NCI-H2081 (cell line): ENCODE measurements around the gene HPF1.
"Not testable (repeated sequence)": the region's sequence is repeated elsewhere in the genome, so short reads cannot be mapped to it uniquely, and the experiment has no call there.

ENCODE experiments used
- DNase-seq, 2 experiments: peaks; one replicate each; lab custom pipeline; 2025; lab: John Stamatoyannopoulos, UW

Gene HPF1

DNA sequence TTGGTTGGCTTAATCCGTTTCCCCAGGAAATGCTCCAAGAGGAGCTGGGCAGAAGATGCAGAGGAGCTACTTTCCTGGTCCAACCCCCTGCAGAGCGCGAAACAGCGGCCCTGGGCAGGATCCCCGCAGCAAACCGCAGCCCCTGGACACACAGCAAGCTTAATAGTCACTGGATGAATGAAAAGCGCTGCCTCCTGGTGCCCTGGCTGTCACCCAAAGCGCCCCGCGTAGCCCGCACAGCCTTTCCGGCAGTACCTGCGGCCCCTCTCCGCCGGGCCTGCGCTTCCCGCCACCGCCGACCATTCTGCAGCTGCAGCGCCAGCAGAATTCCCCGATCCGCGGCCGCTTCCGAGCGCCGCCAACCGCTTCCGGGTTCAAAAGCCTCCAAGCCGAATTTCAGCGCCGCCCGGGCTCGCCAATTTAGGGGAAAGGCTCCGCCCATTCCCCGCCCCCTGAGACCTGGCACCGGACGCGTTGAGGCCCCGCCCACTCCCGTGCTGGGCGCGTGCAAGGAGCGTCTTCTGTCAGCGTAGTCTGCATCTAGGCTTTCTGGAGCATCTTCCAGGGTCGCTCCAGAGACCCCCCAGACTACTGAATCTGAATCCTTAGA, at the start of gene HPF1:
TSS of gene HPF1 (minus strand) at position 370 of the 610 bp plus-strand sequence. CDS start at position 303, 67 bp downstream.
- peak; percentile 88 to 90 for DNase-seq

GRCh38 chr4:169806770-169807169, 49.0 kb upstream of the HPF1 start:
- not testable (repeated sequence) for DNase-seq

GRCh38 chr4:169803413-169803812, 45.7 kb upstream of the HPF1 start:
- no peak for DNase-seq

DNA sequence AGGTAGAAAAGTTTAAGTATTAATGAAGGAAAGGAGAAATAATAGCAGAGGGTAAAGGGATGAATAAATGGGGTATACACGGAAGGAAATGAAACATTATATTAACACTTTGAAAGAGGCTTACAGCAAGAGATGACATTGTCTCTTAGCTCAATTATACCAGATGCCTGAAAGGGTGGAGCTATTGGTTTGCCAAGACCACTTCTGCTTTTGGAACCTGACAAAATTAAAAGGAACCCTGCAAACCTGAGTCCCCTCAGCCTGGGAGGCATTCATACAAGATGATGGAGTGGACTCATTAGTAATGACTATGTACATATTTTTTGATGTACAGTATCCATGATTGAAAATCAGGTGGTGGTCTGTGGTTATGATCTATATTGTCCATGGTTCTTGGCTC, 45.1 kb upstream of the HPF1 start:
- DNase-seq = no peak

DNA sequence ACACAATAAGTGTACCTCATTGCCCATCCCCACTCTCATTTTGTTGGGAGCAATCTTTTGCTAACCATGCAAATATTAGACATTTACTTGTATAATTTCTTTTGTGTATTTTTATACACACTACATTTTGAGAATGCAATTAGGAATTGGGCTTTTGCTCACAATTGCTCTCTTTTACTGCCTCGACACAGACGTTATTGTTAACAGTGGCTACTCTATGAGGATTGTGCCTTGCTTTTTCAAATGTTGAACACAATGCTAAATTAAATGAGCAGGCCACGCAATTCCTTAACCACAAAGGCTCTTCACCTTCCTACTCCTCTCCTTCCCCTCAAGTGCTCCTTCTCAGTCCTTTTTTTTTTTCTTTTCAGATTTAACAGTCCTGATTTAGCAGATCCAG, 42.8 kb upstream of the HPF1 start:
- no peak for DNase-seq

- no peak for DNase-seq
These were observed 41.5 kb upstream of the HPF1 start for GRCh38 chr4:169799260-169799659.

DNA sequence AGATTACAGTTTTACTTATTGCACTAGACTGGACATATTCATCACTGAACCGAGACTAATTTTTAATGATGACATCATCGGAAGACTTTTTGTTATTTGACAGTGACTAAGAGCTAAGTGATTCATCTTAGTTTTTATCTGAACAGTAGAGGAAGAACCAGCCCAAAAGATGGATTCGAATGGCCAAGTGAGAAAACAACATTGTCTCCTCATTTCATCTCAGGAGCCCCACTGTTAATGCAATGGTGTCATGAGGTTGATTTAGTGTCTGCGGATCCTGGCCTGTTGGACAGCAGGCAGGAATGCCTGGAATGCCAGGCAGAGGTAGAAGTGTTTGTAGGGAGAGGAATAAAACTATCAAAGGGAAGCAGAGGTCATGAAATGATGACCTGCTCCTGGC, 37.8 kb upstream of the HPF1 start:
- DNase-seq = no peak

DNA sequence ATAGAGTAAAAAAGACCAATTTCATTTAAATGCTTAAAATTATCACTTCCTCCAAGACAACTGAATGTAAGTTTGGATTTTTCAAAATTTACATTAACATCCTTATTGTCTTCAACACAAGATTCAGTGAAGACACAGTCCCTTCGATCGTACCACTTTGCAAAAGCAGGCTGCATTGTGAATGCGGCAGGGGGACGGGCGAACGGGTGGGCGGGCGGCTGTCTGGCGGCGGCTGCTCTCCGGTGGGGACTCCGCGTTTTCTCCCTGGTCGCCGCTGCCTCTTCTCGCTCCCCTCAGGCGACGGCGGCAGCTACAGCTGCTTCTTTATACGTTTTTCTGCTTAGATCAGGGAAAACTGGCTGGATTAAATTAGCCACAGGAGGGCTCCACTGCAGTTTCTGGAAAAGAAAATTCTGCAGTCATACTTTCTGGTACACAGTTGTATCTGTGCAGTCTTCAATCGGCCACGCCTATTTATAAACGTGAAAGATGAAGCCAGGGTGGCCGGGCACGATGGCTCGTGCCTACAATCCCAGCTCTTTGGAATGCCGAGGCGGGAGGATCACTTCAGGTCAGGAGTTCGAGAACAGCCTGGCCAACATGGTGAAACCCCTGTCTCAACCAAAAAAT, 33.9 kb upstream of the HPF1 start:
- peak; percentile 18 to 61 for DNase-seq

DNA sequence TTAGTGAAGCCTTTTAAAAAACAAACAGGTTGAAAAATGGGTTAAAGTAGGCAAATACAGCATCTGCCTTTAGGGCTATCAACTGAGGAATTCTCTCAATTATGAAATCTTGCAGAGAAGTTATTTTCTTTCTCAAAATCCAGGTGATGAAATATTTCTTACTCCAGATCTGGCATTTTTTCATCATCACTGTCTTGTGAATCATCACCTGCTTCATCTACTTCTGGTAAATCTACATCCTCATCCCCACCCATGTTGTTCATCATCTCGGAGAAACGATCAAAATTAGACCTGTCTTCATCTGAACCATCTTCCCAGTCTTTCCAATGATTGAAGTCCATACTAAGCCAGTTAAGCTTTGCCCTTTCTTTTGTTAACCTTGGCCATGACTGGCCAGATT, 33.3 kb upstream of the HPF1 start:
- no peak for DNase-seq

DNA sequence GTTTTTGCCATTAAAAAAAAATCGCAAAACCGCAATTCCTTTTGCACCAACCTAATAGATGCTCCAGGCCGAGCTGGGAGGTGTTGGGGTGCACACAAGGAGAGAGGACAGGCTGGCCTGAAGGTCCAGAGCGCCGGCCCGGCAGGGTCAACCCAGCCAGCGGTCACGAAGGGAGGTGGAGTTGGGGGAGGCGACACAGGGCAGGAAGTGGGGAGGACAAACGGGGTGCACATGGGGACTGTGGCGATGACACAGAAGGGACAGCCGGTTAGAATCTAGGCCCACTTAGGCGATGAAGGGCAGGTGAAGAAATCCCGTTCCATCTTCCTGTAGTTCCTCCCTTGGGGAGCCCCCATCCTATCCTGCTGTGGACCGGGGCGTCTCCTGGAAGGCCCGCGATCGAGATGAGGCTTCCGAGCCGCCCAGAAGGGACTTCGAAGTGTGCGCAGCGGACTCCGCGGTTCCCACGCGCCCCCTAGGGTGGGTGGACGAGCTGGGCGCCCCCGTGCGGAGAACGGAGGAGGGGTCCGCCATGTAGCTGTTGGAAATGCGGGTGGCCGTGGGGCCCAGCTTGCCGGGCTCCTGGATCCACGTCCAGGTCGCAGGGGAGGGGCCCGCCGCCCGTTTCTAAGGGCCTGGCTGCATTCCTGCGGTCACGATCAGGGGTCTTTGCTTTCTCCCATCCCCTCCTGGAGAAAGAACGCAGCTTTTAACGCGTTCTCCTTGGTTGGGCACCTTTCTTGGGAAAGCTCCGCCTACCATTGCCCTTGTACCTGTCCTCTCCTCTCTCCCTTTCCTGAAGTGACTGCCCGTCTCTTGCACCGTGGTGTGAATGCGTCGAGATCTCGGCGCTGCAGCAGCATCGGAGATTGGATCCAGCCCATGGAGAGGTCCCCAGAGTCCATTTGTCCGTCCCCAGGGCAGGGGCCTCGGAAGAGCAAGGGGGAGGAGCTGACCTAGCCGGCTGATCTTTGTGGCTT, 17.0 kb upstream of the HPF1 start:
- DNase-seq = no peak

DNA sequence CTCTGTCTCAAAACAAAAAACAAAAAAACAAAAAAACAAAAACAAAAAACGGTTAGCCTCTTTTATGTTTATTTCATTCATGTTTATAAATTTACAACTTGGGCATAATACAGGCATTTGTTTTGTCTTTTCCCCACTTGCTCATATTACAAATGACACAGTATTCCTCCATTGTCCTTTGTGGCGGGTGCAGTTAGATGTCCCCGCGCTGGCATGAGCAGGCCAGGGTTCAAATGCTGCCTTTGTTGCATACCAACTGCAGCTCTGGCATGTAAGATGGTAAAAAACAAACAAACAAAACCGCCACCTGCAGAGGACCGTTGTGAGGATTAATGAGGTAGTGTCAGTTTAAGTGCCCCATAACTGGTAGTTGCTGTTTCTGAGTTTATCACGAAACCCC, 16.1 kb upstream of the HPF1 start:
- no peak for DNase-seq

DNA sequence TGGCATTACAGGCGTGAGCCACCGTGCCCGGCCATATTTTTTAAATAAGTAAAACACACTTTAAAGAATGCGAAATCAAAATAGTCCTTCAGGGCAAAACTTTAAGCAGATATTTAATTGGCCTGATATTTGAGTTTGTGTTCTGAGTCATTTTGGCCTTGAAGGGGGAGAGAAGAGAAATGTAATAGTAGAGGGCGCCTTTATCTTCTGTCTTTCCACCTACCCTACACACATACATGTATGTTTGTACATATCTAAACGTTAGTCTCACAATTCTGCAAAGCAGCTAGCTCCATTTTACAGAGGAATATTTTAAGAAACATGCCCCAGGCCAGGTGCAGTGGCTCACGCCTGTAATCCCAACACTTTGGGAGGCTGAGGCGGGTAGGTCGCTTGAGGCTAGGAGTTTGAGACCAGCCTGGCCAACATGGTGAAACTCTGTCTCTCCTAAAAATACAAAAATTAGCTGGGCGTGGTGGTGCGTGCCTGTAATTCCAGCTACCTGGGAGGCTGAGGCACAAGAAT, 13.9 kb upstream of the HPF1 start:
- not testable (repeated sequence) for DNase-seq

- no peak for DNase-seq
These were observed 12.7 kb upstream of the HPF1 start for GRCh38 chr4:169770416-169770815.

- DNase-seq = no peak
These were observed 10.6 kb upstream of the HPF1 start for GRCh38 chr4:169768385-169768784.

DNA sequence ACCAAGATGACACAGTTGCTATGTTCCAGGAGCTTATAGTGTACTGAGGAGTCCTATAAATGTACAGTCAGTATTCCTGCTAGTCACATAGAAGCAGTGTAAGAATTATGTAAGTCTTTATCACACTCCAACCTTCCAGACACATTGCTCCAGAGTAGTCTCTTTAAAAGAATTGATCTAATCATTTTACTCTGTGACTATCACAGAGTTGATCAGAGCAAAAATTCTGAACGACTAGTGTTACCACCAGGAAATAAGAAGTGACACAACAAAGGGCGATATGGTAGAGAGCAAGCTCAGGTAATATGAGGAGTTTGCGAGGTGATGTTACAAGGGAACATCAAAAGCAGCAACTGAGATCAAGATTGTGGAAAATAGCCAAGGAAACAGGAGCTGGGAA, 9.0 kb upstream of the HPF1 start:
- DNase-seq = no peak

- no peak for DNase-seq
These were observed 8.1 kb upstream of the HPF1 start for GRCh38 chr4:169765835-169766234.

DNA sequence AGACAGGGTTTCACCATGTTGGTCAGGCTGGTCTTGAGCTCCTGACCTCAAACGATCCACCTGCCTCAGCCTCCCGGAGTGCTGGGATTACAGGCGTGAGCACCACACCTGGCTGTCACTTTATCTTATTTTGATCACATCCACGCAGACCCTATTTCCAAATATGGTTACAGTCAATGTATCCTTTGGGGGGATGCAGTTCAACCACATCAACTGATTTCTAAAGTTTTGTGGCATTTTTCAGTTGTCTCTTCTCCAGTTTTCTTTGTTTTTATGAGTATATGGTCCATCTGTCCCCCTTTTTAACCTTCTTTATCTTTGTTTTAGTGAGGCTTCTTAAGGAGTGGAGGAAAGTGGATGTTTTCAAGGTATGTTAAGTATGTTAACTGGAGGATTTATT, 4.1 kb upstream of the HPF1 start:
- no peak for DNase-seq

DNA sequence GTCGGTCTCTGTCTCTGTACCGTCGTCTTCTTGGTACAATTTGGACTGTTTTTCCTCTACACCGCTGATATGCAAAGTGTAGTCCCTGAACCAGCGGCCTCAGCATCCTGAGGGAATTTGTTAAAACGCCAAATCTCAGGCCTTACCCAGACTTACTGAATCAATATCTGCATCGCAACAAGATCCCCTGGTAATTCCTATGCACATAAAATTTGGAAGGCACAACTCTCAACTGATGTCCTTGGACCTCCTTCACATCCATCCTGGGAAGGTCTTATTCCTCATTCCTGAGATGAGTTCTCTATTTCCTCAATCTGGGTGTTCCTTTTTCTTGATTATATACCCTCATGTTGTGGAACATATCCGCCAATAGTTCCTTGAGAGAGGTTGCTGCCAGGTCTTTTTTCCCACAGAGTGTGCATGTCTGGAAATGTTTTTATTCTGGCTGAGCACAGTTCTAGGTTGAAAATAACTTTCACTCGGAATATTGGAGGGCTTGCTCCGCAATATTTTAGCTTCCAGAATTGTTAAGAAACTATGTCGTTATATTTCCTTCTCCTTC, 738 bp upstream of the HPF1 start:
- no peak for DNase-seq

GRCh38 chr4:169756971-169757574, 671 bp downstream of the HPF1 start:
- peak in 1 of 2 experiments; percentile 26 for DNase-seq

GRCh38 chr4:169745291-169745690, 12.5 kb downstream of the HPF1 start:
- DNase-seq = no peak

GRCh38 chr4:169744601-169745000, 13.1 kb downstream of the HPF1 start:
- DNase-seq = no peak

GRCh38 chr4:169741569-169741968, 16.2 kb downstream of the HPF1 start:
- no peak for DNase-seq
